ENCODE data around the gene IFNA8.
"Not testable (repeated sequence)": the region's sequence is repeated elsewhere in the genome, so short reads cannot be mapped to it uniquely, and the experiment has no call there.

The IFNA8 gene

DNA sequence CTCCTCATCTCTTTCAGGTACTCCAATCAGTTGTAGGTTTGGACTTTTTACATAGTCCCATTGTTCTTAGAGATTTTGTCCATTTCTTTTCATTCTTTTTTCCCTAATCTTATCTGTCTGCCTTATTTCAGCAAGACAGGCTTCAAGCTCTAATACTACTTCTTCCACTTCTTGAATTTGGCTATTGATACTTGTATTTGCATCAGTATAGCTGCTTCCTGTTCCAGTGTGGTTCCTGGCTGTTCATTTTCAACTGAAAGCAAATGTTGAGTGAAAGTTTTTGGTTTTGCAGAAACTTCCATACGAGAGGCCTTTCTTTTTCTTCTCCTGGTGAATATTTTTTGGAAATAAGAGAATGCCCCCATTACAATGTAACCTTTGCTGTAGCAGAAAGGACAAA is 19.3 kb downstream of the IFNA8 start:
- no peak overlapping the region for H3K4me3 ChIP-seq (ENCODE audit: low read depth, low read length)

DNA sequence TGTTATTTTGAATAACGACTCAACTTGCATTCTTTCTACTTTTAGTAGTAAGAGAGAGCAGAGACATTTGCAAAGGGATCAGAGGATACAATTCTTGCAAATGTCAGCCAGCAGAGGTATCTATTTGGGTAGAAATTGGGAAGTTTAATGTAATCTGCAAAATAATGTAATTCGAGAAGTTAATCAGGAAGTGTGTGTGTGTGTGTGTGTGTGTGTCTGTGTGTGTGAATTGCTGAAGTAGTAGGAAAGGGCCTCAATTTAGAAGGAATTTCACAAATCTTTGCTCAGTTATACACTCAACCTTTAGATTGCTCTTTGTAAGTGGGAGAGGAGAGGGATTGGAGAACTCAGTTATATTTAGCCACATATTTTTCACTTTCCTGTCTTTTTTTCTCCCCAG is 20.3 kb downstream of the IFNA8 start:
- no peak overlapping the region for H3K4me3 ChIP-seq (ENCODE audit: low read depth, low read length)

DNA sequence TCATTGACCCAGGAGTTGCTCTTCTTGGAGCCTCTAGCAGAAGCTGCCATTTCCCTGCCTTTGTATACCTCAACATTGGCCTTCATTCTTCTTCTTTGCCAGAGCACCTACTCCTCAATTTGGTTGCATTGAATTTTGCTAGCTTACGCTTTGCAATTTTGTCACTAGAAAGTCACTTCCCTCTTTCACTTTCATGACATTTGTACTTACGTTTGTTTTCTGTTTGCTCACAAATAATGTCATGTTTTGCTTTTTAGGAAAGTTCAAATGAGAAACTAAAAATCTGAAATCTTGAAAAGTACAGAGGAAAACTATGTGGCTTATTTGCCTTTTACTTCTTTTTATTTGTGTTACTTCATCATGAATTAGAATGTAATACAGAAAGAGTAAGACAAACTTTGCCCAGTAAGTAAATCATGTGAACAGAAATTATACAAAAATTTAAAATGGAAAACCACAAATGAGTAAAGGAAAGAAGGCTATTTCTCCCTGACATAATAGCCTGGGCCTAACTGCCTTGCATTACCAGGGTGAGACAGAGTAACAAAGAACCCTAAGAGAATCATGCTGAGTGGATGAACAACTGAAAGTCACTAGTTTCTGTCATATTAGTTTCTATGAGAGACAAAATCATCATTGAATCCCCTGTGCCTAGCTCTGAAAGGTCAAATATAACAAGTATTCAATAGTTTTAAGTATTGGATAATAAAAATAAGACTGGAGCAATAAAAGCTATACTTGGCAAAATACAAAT is 23.9 kb downstream of the IFNA8 start:
- H3K4me3 ChIP-seq (ENCODE audit: low read depth, low read length) = no peak overlapping the region

DNA sequence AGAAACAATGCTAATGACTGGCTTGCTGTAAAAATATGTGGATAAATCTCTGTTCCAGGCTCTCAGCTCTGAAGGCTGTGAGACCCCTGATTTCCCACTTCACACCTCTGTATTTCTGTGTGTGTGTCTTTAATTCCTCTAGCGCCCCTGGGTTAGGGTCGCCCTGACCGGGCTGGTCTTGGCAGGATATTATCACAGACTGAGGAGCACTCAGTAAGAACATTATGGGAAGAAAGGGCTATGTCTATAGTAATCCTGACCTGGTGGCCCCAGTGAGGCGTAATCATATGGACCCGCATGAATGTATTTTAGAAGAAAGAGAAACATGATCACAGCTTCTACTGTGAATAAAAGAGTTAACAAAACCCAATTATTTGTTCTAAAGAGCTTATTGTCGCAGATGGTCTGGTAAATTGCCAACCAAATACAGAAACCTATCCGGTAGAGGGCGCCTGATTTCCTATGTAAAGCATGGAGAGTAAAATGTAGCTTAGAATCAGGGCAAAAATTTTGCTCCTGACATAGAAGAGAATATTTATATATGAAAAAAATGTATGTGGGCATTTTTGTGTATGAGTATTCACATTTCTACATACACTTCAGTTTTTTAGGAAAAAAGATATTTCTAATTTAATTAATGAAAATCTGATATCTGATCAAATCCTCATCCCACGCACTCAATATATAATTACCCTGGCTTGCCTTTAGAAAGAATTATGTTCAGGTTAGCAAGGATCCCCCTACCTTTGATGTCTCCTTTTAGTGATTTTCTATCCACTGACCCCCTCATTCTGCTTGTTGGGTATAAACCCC is 25.5 kb downstream of the IFNA8 start:
- H3K4me3 ChIP-seq (ENCODE audit: low read depth, low read length) = no peak overlapping the region

GRCh38 chr9:21435015-21435383 is 26.1 kb downstream of the IFNA8 start:
- H3K4me3 ChIP-seq (ENCODE audit: low read depth, low read length) = not testable (repeated sequence)

GRCh38 chr9:21440139-21440538 is 31.2 kb downstream of the IFNA8 start, which contains the start of gene IFNA1:
TSS of gene IFNA1 (plus strand) at chr9:21440439. CDS start at chr9:21440508, 69 bp downstream.
- no peak within 1 kb of the TSS for H3K4me3 ChIP-seq (ENCODE audit: low read depth, low read length)

- no peak overlapping the region for H3K4me3 ChIP-seq (ENCODE audit: low read depth, low read length)
These were observed 35.1 kb downstream of the IFNA8 start for GRCh38 chr9:21443849-21444625.

- H3K4me3 ChIP-seq (ENCODE audit: low read depth, low read length) = not testable (repeated sequence)
These were observed 40.4 kb downstream of the IFNA8 start for GRCh38 chr9:21449312-21449711.

- no peak overlapping the region for H3K4me3 ChIP-seq (ENCODE audit: low read depth, low read length)
These were observed 41.9 kb downstream of the IFNA8 start for GRCh38 chr9:21450733-21451394.

DNA sequence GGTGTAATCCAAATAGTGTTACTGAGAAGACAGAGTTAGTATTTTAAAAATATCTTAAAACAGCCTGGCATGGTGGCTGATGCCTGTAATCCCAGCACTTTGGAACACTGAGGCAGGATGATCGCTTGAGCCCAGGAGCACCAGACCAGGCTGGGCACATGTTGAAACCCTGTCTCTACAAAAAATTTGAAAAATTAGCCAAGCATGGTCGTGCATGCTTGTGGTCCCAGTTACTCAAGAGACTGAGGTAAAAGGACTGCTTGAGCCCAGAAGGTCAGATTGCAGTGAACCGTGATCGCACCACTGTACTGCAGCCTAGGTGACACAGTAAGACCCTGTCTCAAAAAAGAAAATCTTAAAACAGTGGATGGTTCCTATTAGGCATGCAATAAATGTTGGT is 43.8 kb downstream of the IFNA8 start:
- H3K4me3 ChIP-seq (ENCODE audit: low read depth, low read length) = no peak overlapping the region

- H3K4me3 ChIP-seq (ENCODE audit: low read depth, low read length) = no peak overlapping the region
These were observed 45.2 kb downstream of the IFNA8 start for GRCh38 chr9:21454149-21454548.

- H3K4me3 ChIP-seq (ENCODE audit: low read depth, low read length) = no peak overlapping the region
These were observed 46.4 kb downstream of the IFNA8 start for GRCh38 chr9:21455320-21455719.

Data from iPS-11a (cell line).